M059J (cell line): ENCODE measurements around the gene CAV1. TPM values are rescaled to one million over a fixed set of nuclear protein-coding genes. Genes with fewer than 3 reads are reported as not detected.

Experiments used
- DNase-seq: peaks from one replicate; pipeline ENCODE4 v3.0.0-alpha.2; 2012; ENCODE audit warnings: low read depth
- total RNA-seq: library from RNA; depleted of rRNA; stranded (reverse); fragments of >200 nt; shearing (Covaris generic); gene quantifications from 2 replicates; pipeline ENCODE4 v1.2.3, GENCODE V29; 2014

CAV1 gene
- total RNA-seq, 1 experiment from 2014 or later = 413 TPM

DNA sequence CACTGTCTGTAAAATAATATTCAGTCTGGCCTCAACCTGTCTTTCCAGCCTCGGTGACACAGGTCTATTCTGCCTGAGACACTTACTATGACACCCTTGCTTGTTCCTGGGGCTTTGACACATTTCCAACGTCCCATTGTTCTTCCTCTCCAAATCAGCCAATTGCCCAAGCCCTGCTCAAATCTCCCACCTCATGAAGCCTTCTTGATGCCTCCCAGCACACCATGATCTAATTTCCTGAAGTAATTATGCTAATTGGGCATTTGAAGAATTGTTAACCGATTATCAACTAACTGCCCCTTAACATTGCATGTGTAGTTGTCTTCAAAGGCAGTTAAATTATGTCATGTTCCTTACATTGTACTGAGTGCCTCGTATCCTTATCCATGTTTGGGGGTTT, 33.1 kb downstream of the CAV1 start:
- no peak for DNase-seq

DNA sequence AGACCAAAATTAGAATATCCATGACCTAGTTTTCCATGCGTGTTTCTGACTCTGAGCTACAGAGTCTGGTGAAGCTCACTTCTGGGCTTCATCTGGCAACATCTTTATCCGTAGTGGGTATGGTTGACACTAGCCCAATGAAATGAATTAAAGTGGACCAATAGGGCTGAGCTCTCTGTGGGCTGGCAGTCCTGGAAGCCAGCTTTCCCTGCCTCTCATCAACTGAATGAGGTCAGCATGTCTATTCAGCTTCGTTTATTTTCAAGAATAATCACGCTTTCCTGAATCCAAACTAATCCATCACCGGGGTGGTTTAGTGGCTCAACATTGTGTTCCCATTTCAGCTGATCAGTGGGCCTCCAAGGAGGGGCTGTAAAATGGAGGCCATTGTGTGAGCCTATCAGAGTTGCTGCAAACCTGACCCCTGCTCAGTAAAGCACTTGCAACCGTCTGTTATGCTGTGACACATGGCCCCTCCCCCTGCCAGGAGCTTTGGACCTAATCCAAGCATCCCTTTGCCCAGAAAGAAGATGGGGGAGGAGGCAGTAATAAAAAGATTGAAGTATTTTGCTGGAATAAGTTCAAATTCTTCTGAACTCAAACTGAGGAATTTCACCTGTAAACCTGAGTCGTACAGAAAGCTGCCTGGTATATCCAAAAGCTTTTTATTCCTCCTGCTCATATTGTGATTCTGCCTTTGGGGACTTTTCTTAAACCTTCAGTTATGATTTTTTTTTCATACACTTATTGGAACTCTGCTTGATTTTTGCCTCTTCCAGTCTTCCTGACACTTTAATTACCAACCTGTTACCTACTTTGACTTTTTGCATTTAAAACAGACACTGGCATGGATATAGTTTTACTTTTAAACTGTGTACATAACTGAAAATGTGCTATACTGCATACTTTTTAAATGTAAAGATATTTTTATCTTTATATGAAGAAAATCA, 35.5 kb downstream of the CAV1 start:
- DNase-seq = peak; percentile 39

DNA sequence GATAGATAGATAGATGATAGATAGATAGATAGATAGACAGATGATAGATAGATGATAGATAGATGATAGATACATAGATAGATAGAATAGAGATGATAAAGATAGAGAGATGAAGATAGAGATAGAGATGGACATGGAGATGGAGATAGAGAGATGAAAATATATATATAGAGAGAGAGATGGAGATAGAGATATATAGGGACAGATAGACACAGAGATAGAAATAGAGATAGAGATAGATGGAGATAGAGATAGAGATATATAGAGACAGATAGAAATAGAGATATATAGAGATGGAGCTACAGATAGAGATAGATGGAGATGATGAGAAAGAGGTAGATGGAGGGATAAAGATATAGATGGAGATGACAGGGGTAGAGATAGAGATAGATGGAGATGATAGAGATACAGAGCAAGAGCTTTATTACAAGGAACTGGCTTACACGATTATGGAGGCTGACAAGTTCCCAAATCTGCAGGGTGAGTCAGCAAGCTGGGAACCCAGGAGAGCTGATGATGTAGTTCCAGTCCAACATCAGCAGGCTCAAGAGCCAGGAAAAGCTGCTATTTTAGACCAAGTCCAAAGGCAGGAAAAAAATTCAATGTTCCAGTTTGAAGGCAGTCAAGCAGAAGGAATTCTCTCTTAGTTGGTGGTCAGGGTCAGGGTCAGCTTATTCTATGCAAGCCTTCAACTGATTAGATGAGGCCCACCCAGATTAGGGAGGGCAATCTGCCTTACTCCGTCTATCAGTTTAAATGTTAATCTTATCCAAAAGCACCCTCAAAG, 37.1 kb downstream of the CAV1 start:
- peak; percentile 63 for DNase-seq

DNA sequence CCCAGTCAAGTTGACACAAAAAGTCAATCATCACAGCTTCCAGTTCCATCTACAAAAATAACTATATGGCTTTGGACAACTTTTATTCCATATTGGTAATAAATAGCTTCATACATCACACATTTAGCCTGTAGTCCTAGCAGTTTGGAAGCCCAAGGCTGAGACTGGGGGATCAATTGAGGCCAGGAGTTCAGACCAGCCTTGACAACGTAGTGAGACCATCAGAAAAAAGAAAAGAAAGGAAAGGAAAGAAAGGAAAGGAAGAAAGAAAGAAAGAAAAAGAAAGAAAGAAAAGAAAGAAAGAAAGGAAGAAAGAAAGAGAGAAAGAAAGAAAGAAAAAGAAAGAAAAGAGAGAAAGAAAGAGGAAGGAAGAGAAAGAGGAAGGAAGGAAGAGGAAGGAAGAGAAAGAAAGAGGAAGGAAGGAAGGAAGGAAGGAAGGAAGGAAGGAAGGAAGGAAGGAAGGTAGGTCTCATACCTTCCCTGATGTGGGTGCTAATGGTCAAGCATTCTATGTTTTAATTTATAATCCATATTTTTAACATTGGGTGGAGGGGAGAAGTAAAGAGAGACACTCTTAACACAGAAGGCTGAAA, 37.8 kb downstream of the CAV1 start:
- DNase-seq = no peak

DNA sequence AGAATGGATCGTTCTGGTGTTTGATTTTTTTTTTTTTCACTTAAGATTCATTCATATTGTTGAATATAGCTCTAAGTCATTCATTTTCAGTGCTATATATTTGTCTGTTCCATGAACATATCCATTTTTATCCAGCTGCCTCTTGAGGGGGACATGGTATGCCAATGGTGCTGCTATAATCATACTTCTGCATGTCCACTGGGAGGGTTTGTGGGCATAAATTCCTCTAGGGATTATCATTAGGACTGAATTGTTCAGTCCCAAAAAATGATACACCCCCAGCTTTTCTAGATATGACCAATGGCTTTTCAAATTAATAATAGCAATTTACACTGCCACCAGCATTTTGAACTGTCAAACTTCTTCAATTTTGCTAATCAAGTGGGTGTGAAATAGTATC, 41.1 kb downstream of the CAV1 start:
- no peak for DNase-seq

DNA sequence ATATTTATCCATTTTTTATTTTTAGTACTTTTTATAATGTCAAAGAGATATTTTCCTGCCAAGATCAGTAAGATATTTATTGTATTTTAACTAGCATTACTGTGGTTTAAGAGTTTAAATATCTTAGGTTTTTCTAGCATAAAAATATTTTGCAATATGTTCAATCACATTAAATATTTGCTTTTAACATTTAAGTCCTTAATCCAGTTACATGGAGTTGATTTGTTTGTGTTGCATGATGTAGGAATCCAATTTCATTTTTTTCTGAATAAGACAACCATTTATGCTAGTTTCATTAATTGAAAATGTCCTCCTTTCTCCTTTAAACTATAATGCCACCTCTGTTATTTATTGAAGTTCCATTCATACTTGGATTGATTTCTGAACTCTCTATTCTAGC, 41.8 kb downstream of the CAV1 start:
- no peak for DNase-seq

DNA sequence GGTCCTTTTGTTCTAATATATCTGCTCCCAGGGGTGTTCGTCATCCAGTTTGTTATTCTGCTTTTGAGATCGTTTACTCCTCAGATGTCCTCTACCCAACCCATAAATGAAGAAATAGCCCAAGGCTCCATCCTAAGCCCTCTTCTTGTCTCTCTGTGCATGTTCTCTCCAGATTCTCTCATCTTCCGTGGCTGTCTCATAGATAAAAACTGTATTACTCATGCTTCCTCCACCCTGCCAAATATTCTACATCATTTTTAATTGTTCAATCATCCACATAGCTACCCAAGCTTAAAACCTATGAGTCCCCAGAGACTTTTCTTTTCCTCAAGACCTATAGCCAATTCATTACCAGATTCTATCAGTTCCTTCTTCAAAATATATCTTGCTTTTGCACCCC, 44.9 kb downstream of the CAV1 start:
- DNase-seq = peak; percentile 95

DNA sequence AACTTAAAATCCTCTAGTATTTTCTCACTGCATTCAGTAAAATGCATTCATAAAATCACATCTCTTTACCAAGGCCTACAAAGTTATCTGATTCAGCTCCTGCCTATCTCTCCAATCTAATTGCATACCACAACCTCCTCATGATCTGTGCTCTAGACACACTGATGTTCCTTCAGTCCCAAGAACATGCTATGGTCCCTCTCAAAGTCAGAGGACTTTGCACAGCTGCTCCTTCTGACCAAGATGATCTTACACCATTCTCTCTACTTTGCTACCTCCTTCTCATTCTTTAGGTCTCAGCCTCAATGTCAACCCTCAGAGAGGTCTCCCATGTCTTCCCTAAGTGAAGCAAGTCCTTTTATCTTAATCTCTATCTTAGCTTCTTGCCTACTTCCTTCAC, 45.5 kb downstream of the CAV1 start:
- DNase-seq = peak; percentile 56

DNA sequence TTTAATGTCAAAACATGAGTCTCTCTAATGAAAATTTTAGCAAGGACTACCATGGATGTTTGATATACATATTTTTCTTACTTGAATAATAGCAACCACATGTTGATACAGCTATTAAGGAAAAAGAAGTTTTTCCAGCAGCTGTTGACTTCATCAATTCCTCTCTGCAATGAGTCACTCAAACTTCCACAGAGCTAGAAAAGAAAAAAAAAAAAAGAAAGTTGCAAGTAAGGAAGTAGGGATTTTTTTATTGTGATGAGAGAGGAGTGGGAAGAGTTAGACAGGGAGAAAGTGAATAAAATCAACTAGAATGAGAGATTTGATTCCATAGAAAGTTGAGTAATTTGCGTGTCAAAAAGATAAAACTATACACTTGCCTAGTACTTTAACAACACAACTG, 46.2 kb downstream of the CAV1 start:
- DNase-seq = peak; percentile 82

DNA sequence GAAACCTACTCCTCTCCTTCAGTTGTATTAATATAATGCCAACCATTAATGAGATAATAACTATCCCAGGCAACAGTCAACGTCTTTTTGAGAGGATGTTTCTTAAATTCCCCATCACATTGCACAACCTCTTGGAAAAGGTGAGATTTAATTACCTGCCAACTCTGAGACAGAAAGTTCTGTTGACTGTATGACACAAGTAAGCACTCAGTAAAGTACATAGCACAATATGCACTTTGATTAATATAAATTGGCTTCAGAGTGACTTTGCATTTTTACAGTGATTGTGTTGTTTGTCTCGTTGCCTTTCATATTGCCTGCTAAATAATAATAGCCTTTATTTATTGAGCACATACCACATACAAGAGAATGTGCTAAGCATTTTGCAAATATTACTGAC, 46.7 kb downstream of the CAV1 start:
- DNase-seq = no peak

DNA sequence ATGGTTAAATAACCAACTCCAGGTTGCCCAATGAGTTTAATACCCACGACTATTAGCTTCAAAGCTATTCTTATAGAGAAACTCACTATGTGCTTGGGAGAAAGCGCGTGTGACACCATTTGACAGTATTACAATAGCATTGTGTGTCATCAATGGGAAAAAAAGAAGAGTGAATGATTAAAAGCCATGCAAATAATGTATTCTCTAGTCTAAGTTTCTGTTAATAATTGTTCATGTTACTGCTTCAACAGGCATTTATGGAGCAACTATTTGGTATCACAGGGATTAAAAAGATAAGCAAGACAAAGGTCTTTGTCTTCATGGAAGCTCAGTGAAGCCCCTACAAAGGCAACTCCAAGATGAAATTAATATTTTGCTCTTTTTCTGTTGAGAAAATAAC, 47.2 kb downstream of the CAV1 start:
- no peak for DNase-seq

DNA sequence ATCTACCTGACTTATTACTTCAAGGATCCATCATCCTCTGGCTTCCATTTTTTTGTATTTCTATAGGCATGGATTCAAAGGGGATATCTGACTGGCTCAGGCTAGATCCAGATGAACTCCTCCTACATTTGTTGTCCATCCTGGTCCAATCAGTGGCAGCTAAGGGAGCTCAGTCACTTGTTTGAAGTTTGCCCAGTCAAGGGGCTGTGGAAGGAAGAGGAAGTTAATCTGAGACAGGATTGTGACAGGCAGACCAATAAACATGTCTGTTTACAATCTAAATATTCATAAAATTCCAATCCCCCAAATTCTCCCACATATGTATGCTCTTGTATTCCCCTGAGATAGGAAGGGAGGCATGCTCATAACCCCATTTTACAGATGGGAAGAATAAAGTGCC, 48.7 kb downstream of the CAV1 start:
- DNase-seq = peak; percentile 24

DNA sequence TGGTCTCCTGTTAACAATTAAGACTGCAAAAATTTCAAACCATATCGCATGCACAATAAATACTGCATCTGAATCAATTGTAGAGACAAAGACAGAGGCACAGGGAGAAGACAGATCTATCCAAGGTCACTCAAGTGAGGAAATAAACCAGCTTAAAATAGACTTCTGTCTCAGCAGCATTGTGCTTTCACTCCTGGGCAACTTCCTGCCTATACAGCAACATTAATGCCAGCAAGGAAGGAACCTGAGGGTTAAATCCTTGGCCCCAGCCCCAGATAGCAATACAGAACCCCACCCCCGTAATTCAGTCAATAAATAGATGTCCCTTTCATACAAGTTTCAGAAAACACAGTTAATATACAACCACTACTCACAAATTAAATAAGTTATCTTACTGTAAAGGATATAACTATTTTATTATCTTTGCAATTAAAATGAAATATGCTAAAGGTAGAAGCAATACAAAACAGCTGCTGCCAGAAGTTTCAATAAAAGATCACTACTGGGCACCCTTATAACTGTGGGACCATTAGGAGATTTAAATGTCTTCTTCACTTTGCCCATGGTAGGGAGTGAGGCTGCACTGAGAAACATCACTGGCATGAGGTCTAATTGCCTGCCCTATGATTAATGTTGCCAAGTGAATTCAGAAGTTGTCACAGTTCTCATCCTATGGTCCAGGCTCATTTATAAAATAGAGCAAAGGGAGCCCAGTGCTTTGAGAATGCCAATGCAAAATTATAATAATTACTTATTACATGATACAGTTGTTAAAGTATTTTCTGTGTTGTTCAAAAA, 49.4 kb downstream of the CAV1 start:
- peak; percentile 68 for DNase-seq

DNA sequence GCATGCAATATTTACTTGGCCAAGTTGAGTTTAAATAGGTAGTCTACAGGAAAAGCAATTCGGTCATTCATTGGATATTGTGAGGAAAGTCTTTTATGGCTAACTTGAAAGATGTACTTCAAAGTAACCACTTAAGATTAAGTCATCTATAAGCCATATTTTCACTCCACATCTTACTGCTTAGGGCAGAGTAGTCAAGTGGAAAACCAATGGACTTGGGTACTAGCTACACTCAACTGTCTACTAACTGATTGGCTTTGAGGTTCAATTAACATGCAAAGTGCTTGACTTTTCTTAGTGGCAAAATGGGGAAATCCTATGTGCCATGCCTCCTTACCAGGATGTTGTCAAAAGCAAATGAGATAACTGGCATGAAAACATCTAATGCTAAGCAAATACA, 51.0 kb downstream of the CAV1 start:
- DNase-seq = no peak

DNA sequence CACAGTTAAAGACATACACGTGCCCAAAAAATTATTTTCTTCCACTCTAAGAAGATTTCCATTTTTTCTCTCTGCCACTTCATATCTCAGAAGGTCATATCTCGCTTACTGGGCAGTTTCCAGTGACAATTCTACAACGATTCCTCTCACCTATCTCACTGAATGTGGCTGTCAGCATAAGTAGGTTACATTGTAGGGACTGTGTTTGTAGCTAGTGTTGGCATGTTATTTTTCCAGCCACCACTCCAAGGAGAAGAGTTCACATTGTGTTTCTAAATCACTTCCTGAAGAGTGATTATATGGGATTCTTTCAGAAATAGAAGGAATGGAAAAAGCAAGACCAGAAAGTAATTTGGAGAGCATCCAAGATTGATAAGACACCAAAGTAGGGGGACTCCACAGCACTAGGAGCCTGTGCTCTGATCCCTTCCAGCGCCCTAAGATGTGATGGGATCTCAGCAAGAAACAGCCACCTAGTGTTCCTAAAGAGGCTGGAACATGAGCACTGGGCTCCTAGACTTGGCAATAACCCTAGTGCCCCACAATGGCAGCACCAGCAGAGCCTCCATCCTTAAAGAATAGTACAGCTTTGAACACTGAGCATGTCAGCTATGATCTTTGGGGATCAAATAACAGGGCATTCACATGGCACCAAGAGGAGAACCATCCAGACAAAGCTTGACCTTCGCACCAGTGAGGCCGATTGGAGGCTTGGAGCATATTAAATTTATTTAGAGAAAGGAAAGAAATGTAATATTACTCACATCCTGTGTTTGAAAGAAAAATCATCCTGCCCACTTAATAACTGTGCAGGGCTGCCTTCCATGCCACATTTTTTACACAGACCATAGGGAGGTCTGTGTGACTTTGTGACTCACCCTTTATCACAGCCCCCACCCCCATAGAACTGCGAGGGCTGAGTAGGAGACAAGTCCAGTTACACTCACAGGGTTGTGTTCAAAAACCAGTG, 51.8 kb downstream of the CAV1 start:
- DNase-seq = peak; percentile 100

DNA sequence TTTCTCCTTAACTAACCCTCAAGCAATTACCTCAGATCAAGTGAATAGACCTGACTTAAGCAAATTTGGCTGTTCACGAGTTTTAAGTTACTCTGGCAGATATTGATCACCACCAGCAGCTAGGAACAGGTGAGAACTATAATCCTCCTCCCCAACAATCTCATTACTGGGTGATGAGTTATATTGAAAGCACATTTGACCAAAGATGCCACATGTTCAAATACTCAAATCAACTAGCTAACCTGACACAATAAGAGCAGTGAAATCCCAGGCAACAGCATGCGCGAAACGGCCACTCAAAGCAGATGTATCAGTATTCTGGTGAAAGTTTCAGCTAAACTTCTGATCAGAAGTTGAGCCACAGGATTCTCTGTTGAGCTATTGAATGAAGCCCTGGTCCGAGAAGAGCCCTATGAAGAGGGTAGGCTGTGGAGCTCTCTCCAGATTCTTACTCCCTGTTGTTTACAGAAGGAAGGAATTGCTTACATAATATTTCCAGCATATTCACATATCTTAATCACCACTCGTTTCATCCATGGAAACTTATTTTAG, 52.6 kb downstream of the CAV1 start:
- DNase-seq = no peak

DNA sequence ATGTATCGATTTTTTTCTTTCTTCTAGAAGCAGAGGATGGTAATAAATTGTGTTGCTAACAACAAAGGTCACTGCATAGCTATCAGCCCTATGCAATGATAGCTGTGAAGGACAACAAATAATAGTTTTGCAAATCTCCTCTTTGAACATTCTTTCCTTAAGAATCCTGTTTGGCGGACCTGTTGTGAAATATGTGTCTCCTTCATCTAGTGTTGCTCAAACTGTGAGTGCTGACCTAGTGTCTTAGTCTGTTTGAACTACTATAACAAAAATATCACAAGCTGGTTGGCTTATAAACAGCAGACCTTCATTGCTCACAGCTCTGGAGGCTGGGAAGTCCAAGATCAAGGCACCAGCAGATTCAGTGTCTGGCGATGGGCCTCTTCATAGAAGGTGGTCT, 53.7 kb downstream of the CAV1 start:
- DNase-seq = no peak

DNA sequence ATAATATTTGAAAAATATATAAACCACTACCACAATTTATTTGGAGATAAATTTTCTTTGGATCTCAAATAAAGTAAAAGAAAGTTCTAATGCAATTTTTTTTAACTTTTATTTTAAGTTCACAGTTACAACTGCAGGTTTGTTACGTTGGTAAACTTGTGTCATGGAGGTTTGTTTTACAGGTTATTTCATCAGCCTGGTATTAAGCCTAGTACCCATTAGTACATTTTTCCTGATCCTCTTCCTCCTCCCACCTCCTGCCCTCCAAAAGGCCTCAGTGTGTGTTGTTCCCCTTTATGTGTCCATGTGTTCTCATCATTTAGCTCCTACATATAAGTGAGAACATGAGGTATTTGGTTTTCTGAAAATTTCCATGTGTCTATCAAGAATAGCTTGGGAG, 54.5 kb downstream of the CAV1 start:
- no peak for DNase-seq

DNA sequence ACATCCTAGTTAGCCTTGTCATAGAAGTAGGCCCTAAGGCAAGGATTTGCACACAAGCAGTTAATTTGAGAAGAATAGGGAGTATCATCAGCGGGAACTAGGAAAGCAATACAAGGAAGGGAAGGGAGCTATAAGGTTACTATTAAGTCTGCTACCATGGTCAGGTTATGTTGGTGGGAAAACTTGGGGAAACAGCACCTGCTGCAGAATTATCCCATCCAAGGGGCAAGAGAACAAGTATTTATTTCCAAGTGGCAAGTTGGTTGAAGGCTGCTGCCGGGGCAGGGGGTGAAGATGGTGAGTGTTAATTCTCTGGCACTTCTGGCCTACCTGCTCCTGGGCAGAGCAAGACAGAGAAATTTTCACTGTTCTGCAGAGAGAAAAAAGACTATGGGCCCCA, 55.0 kb downstream of the CAV1 start:
- peak; percentile 24 for DNase-seq

DNA sequence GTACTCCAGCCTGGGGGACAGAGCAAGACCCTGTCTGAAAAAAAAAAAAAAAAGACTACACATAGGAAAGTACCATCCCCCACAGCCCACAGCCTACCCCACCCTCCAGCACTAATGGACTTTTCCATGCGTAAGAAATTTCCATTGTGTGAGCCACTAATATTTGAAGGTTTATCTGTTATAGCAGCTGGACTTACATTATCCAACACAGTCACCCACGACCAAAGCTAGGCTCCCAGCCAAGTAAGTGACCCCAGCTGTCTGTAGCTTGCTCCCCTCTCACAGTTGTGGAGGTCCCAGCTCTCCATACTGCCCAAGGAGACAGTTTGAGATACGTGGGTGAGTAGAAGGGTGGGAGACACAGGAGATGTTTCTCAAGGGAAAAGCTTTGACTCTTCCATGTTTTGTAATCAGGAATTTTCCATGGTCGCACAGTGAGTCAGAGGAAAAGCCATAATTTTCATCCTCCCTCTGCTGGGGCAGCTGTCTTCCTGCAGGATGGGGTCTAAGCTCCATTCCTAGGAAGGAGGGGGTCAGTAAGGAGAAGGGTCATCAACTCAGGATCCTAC, 57.4 kb downstream of the CAV1 start:
- DNase-seq = peak; percentile 75
